ENCODE measurements around the gene PODNL1.
"Not testable (repeated sequence)": the region's sequence is repeated elsewhere in the genome, so short reads cannot be mapped to it uniquely, and the experiment has no call there.

PODNL1 gene

GRCh38 chr19:13972368-13973155 is 34.3 kb upstream of the PODNL1 start:
- no peak for DNase-seq

GRCh38 chr19:13971868-13972267 is 33.7 kb upstream of the PODNL1 start:
- not testable (repeated sequence) for DNase-seq

- DNase-seq: no peak
Measured at GRCh38 chr19:13969897-13970296, 31.7 kb upstream of the PODNL1 start.

- DNase-seq: no peak
Measured at GRCh38 chr19:13968999-13969398, 30.8 kb upstream of the PODNL1 start.

- DNase-seq: no peak
Measured at GRCh38 chr19:13968383-13968935, 30.2 kb upstream of the PODNL1 start.

GRCh38 chr19:13967206-13967605 is 29.0 kb upstream of the PODNL1 start:
- DNase-seq: not testable (repeated sequence)

GRCh38 chr19:13966684-13967128 is 28.5 kb upstream of the PODNL1 start:
- no peak for DNase-seq

DNA sequence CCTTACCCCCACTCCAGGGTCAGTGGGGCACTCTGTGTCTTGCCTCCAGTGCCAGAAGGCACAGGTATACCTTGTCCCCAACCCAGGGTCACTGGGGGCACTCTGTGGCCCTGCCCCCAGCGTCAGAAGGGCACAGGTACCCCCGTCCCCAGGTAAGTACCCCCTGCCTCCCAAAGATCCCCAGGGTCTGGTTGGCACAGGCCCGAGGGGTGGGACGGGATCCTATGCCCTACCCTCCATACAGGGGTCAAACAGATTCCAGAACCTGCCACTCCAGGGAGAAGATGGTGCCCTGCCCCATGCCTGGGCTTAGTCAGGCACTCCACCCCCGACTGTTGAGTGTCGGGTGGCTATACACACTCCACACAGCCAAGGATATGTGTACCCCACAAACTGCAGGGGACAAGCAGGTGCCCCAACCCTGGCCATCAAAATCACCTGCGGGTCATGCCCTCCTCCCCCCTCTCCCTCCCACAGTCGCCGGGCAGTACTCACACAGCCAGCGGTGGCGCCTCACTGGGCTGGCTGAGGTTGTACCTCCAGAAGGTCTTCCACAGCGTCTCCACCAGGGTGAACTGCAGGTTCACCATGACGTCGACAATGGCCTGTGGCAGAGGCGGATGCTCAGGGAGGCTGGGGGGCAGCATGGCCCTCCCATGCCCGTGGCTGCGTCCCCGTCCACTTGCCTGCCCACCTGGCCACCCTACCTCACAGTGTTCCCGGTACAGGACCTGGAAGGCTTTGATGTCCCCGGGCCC is 27.9 kb upstream of the PODNL1 start:
- no peak for DNase-seq

- DNase-seq: no peak
Measured at GRCh38 chr19:13965377-13965896, 27.2 kb upstream of the PODNL1 start.

DNA sequence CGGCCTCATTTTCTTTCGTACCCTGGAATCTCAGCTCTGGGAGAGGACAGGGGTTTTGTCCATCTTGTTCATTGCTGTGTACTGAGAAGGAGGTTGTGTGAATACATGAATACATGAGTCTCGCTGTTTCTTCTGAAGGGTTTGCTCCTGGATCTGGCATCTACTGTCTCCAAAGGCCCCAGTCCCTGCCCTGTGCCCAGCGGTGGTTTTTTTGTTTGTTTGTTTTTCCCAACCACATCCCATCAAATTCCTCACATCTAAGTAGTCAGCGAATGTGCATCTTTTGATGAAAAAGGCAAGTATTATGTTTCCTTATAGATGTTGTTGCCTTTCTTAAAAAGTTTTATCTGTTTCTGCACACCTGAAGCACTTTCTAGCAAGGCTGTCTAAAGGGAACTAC is 26.6 kb upstream of the PODNL1 start:
- DNase-seq: no peak

GRCh38 chr19:13963603-13964105 is 25.4 kb upstream of the PODNL1 start:
- no peak for DNase-seq

GRCh38 chr19:13962699-13963602 is 24.7 kb upstream of the PODNL1 start:
- no peak for DNase-seq

GRCh38 chr19:13961826-13962698 is 23.8 kb upstream of the PODNL1 start:
- no peak for DNase-seq

DNA sequence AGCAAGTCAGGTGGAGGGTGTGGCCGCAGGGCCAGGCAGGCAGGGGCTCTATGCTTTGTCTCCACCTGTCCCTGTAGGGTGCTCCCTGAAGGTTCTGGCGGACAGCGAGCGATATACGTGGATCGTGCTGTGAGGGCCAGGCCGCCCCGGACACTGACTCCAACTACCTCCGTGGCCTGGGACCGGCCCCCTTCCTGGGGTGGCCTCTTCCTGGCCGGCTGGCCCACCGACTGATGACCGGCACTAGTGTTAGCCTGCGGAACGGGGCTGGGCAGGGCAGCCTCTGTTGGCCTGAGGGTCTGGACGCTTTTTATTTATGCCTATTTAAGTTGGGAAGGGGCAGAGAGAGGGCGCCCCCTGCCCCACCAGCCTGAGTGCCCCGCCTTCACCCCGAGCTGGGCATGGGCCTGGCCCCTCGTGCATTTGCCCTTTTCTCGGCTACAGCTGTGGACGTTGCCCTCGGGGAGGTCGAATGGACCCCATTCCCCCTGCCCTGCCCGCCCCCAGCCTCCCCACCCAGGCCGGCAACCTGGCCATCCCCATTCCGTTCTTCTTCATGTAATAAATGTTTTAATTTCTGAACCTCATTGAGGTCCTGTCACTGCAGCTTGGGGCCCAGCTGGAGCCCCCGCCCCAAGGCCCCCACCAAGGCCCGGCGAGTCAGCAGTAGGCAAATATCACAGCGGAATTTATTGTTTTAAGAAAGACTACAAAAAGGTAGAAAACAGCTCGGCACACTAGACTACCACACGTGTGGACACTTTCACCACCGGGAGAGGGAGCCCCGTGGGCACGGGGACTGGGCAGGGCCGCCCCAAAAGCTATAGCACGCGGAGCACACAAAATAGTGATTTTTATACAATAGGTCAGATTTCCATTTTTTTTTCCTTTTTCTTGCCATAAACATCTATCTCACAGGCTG is 22.9 kb upstream of the PODNL1 start:
- DNase-seq: no peak

DNA sequence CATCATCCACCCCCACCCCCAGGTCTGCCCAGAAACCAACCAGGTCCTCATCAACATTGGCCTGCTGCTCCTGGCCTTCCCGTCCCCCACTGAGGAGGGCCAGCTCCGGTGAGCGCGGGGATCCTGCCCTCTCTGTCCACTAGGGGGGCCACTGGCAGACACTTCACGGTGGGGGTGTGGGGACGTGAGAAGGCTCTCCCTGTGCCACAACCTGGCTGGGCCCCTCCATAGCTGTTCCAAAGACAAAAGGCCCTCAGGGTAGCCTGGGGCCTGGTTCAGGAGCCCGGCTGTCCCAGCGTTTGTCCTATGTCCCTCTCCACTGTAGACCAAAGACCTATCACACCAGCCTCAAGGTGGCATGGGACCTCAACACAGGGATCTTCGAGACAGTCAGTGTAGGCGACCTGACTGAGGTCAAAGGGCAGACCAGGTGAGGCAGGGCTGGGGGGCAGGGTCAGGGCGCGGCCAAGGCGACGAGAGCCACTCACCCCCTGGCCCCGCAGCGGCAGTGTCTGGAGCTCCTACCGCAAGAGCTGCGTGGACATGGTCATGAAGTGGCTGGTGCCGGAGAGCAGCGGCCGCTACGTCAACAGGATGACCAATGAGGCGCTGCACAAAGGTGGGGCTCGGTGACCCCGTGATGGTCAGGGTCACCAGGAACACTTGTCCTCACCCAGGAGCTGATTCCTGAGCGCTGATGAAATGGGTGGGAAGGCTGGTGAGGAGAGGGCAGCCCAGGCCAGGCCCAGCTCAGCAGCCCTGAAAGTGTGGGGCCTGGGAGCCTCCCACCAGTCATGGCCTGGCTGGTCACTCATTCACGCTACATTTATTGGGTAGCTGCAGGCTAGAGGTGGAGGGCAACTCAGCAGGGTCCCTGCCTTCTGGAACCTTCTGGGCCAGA is 22.0 kb upstream of the PODNL1 start:
- no peak for DNase-seq

DNA sequence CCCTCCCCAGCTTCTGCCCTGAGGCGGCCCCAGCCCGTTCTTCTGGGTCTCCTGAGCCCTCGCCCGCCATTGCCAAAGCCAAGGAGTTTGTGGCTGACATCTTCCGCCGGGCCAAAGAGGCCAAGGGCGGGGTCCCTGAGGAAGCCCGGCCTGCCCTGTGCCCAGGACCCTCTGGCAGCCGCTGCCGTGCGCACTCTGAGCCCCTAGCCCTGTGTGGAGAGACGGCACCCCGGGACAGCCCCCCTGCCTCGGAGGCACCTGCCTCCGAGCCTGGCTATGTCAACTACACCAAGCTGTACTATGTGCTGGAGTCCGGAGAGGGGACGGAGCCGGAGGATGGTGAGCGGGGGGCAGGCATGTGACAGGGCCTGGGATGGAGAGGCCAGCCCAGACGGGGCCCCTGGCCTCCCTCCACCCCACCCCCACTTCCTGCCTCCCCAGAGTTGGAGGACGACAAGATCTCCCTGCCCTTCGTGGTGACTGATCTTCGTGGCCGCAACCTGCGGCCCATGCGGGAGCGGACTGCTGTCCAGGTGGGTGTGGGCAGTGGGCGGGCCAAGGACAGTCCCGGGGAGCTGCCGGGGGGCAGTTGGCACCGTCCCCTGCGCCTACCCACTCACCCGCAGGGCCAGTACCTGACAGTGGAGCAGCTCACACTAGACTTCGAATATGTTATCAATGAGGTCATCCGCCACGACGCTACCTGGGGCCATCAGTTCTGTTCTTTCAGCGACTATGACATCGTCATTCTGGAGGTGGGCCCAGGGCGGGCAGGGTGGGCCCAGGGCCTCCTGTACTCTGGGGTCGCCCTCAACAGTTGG is 21.1 kb upstream of the PODNL1 start:
- DNase-seq: no peak

GRCh38 chr19:13958043-13958442 is 19.8 kb upstream of the PODNL1 start:
- no peak for DNase-seq

DNA sequence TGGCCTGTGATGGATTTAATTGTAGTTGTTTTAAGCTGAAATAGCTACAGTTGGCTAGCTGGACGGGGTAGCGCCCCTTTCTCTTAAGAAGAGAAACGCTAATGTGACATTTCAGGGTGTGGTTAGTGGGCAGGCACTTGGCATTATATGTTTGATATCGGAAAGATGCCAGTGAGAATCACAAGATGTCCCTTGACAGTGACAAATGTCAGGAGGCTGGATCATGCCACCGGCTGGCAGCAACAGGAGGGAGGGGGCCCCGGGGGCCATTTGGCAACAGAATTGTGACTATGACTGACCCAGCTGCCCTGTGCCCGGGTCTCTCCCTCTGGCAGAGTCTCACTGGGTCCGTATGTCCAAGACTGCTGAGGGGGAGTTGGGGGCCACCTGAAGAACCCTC is 18.8 kb upstream of the PODNL1 start:
- DNase-seq: no peak
